IPS-18a (cell line): ENCODE data around the gene LEPROT.
"Not testable (repeated sequence)": the region's sequence is repeated elsewhere in the genome, so short reads cannot be mapped to it uniquely, and the experiment has no call there.

ENCODE experiments used
- H3K27ac ChIP-seq: one replicate; pipeline ENCODE4 v1.5.1; 2013; ENCODE audit warnings: low read length
- H3K27me3 ChIP-seq: one replicate; pipeline ENCODE4 v1.6.1; 2013; ENCODE audit warnings: mild to moderate bottlenecking, low read length; ENCODE audit not compliant: control insufficient read depth, insufficient read depth
- H3K36me3 ChIP-seq: one replicate; pipeline ENCODE4 v1.6.1; 2013; ENCODE audit warnings: low read depth, low read length; ENCODE audit not compliant: control insufficient read depth
- H3K4me1 ChIP-seq: one replicate; pipeline ENCODE4 v1.6.1; 2013; ENCODE audit warnings: low read depth, low read length; ENCODE audit not compliant: control insufficient read depth
- H3K4me3 ChIP-seq: one replicate; pipeline ENCODE4 v1.5.1; 2013; ENCODE audit warnings: low read length
- H3K9ac ChIP-seq: one replicate; pipeline ENCODE4 v1.6.1; 2013; ENCODE audit warnings: mild to moderate bottlenecking, low read length, moderate library complexity
- H3K9me3 ChIP-seq: one replicate; pipeline ENCODE4 v1.6.1; 2013; ENCODE audit warnings: low read depth, low read length; ENCODE audit not compliant: control insufficient read depth

The LEPROT gene

GRCh38 chr1:65420590-65421350, at the start of gene LEPROT, which contains the start of gene LEPR:
TSS of gene LEPROT (plus strand) at chr1:65420668. CDS start at chr1:65420725, 57 bp downstream.
TSS of gene LEPR (plus strand) at chr1:65420668. CDS start at chr1:65565566, 144,898 bp downstream.
- Histone ChIP-seq H3K27me3 (no peaks in the 10 kb centered on the region), H3K9ac (peak within 1 kb of the TSS; percentile 93), H3K9me3 (no peaks in the 10 kb centered on the region), H3K4me3 (peak within 1 kb of the TSS; percentile 89), H3K4me1 (peaks cover 36% of the 10 kb centered on the region), H3K36me3 (no peaks in the 10 kb centered on the region), H3K27ac (peak within 1 kb of the TSS; percentile 78)

- Histone ChIP-seq H3K27ac (no peak overlapping the region), H3K36me3 (no peaks in the 10 kb centered on the region), H3K4me3 (no peak overlapping the region), H3K4me1 (no peaks in the 10 kb centered on the region), H3K9me3 (no peaks in the 10 kb centered on the region), H3K27me3 (no peaks in the 10 kb centered on the region), H3K9ac (no peak overlapping the region)
These were observed 48.9 kb upstream of the LEPROT start for GRCh38 chr1:65371544-65371943.

- H3K4me3 ChIP-seq = no peak overlapping the region
- no peaks in the 10 kb centered on the region for H3K27me3 ChIP-seq
- no peak overlapping the region for H3K27ac ChIP-seq
- no peak overlapping the region for H3K9ac ChIP-seq
- no peaks in the 10 kb centered on the region for H3K36me3 ChIP-seq
- no peaks in the 10 kb centered on the region for H3K4me1 ChIP-seq
- no peaks in the 10 kb centered on the region for H3K9me3 ChIP-seq
These were observed 47.9 kb upstream of the LEPROT start for GRCh38 chr1:65372557-65372956.

- Histone ChIP-seq H3K36me3 (no peaks in the 10 kb centered on the region), H3K9ac (no peak overlapping the region), H3K27me3 (no peaks in the 10 kb centered on the region), H3K4me1 (no peaks in the 10 kb centered on the region), H3K9me3 (no peaks in the 10 kb centered on the region), H3K4me3 (no peak overlapping the region), H3K27ac (no peak overlapping the region)
These were observed 42.8 kb upstream of the LEPROT start for GRCh38 chr1:65377496-65378246.

- Histone ChIP-seq H3K36me3 (no peaks in the 10 kb centered on the region), H3K4me1 (no peaks in the 10 kb centered on the region), H3K4me3 (no peak overlapping the region), H3K9me3 (no peaks in the 10 kb centered on the region), H3K27ac (no peak overlapping the region), H3K27me3 (no peaks in the 10 kb centered on the region), H3K9ac (no peak overlapping the region)
These were observed 42.1 kb upstream of the LEPROT start for GRCh38 chr1:65378247-65378946.

- not testable (repeated sequence) for H3K4me1 ChIP-seq, H3K4me3 ChIP-seq, H3K9me3 ChIP-seq, H3K9ac ChIP-seq, H3K27ac ChIP-seq, H3K27me3 ChIP-seq, H3K36me3 ChIP-seq
These were observed 36.0 kb upstream of the LEPROT start for GRCh38 chr1:65384426-65384825.

- Histone ChIP-seq H3K4me1 (no peaks in the 10 kb centered on the region), H3K36me3 (no peaks in the 10 kb centered on the region), H3K27ac (no peak overlapping the region), H3K9ac (no peak overlapping the region), H3K9me3 (no peaks in the 10 kb centered on the region), H3K4me3 (no peak overlapping the region), H3K27me3 (no peaks in the 10 kb centered on the region)
These were observed 34.0 kb upstream of the LEPROT start for GRCh38 chr1:65386439-65386838.

- H3K27ac ChIP-seq = no peak overlapping the region
- H3K9me3 ChIP-seq = no peaks in the 10 kb centered on the region
- no peak overlapping the region for H3K4me3 ChIP-seq
- no peaks in the 10 kb centered on the region for H3K27me3 ChIP-seq
- no peak overlapping the region for H3K9ac ChIP-seq
- no peaks in the 10 kb centered on the region for H3K4me1 ChIP-seq
- H3K36me3 ChIP-seq = no peaks in the 10 kb centered on the region
These were observed 32.6 kb upstream of the LEPROT start for GRCh38 chr1:65387821-65388220.

- H3K27me3 ChIP-seq = no peaks in the 10 kb centered on the region
- H3K36me3 ChIP-seq = no peaks in the 10 kb centered on the region
- H3K27ac ChIP-seq = no peak overlapping the region
- no peaks in the 10 kb centered on the region for H3K4me1 ChIP-seq
- no peak overlapping the region for H3K9ac ChIP-seq
- no peak overlapping the region for H3K4me3 ChIP-seq
- H3K9me3 ChIP-seq = no peaks in the 10 kb centered on the region
These were observed 31.4 kb upstream of the LEPROT start for GRCh38 chr1:65388908-65389695.

- no peak overlapping the region for H3K27ac ChIP-seq
- no peaks in the 10 kb centered on the region for H3K27me3 ChIP-seq
- H3K4me3 ChIP-seq = no peak overlapping the region
- H3K36me3 ChIP-seq = no peaks in the 10 kb centered on the region
- no peaks in the 10 kb centered on the region for H3K9me3 ChIP-seq
- no peaks in the 10 kb centered on the region for H3K4me1 ChIP-seq
- no peak overlapping the region for H3K9ac ChIP-seq
These were observed 28.0 kb upstream of the LEPROT start for GRCh38 chr1:65392497-65392896.

- H3K9me3 ChIP-seq = no peaks in the 10 kb centered on the region
- H3K4me1 ChIP-seq = no peaks in the 10 kb centered on the region
- no peaks in the 10 kb centered on the region for H3K36me3 ChIP-seq
- H3K27ac ChIP-seq = no peak overlapping the region
- no peak overlapping the region for H3K9ac ChIP-seq
- no peak overlapping the region for H3K4me3 ChIP-seq
- H3K27me3 ChIP-seq = no peaks in the 10 kb centered on the region
These were observed 27.1 kb upstream of the LEPROT start for GRCh38 chr1:65393347-65393746.
